Measurements from ENCODE around the gene MAML2.

MAML2 gene

DNA sequence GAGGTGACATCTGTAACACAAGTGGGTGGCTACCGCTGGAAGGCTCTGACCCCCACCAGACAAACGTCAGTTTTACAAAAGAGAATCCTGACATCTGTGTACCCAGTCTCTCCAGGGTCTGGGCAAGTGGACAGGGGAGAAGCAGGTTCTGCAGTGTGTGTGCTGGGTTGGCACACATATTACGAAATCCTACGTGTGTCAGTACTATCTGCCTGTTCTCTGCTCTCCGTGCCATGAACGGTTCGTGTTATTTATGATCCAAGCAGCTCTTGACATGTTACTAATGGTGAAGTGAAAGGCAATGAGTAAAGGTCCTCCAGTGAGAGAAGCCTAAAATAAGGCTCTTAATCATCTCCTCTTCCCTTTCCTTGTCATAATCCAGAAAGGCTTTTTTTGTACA lies 217.6 kb downstream of the MAML2 start:
- DNase-seq (ENCODE audit: low spot score): no peak

DNA sequence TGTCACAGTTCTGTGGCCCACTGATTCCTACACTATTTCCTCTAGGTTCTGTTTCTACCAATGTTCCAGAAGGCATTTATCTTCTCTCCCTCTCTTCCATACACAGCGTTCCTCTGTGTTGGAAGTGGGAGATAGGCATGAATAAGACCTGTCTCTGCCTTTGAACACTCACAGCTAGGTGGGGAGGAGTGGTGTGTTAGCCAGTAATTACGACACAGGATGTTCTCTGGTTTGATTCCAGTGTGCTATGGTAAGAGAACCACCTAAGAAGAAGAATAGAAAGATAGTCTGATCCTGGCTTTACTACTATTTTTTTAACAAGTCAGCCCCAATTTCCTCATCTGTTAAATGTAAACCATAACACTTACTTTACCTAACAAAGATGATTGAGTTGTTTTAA lies 218.8 kb downstream of the MAML2 start:
- DNase-seq (ENCODE audit: low spot score): no peak

DNA sequence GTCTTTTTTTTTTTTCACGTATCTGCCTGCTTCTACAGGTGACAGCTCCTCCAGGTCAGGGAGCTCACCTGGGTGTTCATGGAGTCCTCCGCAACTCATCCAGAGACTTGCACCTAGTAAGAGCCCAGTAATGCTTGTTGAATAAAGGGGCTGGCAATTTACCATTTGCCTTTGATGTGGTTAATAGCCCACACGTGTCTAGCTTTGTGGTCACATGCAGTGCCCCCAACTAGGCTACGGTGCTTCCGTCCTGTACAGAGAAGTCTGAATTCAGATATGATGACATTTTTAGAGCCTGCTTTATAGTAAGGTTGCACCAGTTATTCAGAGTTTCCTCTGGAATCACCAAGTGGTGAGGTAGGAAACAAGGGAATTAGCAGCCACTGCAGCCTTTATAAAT lies 219.7 kb downstream of the MAML2 start:
- no peak for DNase-seq (ENCODE audit: low spot score)

DNA sequence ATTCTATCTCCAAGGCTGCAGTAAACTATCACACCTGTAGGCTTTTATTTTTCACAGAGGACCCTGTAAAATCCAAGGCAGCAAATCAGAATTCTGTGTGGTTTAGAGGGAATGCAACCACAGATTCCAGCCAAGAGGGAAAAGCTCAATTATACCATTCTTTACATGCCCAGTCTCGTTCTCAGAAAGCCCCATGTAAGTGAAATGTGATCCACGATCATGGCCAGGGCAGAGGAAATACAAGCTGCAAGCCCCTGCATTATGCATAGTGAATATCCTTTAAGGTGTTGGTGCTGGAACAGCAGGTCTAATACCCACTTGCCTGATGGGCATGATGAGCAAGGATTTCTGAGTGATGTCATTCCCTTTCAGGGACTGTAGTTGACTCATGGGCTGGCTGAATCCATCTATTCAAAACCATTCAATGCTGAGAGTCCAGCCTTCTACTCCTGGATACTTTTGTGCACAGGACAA lies 220.4 kb downstream of the MAML2 start:
- DNase-seq (ENCODE audit: low spot score): no peak

DNA sequence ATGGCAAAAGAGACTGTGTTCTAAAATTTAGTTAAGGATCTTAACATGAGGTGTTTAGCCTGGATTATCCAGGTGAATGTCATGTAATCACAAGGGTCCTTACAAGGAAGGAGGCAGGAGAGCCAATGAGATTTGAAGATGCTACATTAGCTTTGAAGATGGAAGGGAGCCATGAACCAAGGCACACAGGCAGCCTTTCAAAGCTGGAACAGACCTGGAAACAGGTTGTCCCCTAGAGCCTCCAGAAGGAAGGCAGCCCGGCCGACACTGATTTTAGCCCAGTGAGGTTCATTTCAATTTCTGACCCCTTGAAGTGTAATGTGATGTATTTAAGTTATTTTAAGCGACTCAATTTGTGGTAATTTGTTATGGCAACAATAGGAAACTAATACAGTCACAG lies 223.8 kb downstream of the MAML2 start:
- DNase-seq (ENCODE audit: low spot score): peak; percentile 78

DNA sequence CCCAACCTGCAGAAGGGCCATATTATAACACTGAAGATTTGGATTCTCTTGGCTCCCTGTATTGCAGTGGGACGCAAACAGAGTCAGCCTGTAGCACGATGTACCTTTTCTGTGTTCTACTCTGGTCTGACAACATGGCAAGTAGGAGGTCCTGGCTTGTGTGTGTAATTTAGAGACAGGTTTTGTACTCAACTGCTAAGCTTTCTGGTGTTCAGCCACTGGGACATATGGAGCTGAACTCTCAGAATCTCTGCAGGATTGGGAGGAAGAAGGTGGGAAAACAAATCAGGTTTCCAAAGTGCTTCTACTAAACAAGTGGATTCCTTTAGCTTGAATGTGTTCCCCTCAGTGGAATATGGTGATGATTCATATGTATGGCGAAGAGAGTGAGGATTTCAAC lies 226.6 kb downstream of the MAML2 start:
- DNase-seq (ENCODE audit: low spot score): peak; percentile 94

DNA sequence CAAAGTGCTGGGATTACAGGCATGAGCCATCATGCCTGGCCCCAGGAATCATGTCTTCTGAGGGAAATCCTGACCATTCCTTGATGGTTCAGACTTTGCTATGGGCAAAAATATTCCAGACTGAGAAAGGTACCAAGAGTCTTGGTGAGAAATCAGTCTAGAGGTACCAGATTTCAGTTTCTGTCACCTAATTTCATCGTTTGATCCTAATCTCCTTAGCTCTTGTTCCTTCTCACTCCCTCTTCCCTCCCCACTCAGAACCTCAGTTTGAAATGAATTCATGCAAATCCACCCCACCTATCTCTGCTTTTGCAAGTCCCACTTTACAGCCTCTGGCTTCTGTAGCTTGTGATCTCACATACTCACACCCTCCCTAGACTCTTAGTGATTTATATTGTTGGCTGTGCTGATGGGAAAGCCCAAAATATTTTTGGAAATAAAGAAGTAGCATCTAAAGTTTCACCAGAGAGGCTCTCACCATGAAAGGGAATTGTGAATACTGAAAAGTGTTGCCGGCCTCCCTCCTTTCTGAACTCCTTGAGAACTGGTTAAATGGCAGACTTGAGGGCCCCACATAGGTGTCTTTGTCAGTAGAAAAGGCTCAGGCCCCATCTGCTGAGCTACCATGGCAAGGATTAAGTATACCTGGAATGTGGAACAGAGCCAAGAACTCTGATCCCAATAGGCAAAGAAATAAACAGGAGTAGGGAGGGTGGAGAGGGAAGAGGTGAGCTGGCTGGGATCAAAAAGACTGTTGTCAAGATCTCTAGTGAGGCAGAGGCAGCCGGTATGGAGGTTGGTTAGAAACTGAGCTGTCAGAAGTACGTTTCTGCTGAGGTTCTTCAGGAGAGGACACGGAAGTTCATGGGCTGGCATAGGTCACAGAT lies 228.6 kb downstream of the MAML2 start:
- peak; percentile 37 for DNase-seq (ENCODE audit: low spot score)

DNA sequence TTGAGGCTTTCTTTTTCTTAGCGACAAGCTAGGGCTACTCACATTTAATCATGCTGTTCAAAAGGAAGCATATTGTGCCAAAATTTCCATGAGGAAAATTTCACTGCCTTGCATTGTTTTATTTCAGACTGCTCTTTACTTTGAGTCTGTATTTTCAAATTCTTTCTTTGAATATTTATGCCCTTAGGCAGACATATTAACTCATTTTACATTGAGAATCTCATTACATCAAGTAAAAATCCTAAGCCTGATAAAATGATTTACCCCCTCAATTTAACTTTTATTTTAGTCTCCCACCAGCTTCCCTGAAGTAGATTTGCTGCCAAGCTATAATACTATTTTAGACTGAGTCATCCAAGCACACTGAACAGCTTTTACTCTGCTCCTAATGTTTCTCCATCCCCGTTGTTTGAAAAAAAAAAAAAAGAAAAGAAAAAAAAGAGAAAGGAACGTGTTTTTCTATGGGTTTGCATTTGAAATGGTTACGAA lies 229.8 kb downstream of the MAML2 start:
- DNase-seq (ENCODE audit: low spot score): peak; percentile 48

DNA sequence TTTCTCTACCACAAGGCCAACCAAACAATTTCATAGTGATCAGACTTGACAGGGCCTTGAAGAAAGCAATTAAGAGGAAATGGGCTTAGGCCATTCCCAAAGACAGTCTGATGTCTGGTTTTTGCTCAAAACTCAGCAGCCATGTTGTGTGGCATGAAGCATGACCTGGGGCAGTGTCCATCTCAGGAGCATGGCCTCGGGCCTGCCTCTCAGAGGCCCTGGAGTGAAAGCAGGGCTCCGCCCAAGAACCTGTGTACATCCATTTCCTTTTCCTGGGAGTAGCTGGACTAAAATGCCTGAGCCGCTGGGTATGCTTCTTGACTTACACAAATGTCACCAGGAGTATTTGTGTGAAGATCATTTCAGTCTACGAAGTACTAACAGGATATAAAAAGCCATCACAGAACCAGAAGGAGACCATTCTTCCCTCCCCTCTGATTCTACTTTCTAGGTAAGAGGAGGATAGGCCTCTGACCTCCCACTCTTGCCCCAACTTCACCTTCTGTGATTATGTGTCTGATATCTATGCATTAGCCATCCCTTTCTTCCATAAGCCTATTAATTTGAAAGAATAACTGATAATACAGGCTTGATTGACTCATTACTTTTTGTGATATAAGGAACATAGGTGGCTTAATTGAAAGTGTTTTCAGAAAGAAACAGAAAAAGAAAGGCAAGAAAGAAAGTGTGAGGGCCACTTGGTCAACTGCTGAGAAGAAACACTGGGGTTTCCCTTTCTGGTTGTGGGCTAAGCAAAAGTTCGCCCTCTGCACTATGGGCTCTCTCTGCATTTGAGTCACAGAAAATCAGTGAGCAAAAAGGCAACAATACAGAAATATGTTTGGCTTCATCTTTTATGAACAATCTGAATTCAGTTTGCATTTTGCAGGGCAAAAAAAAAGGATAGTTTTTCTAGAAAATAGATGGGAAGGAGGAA lies 230.5 kb downstream of the MAML2 start:
- no peak for DNase-seq (ENCODE audit: low spot score)

DNA sequence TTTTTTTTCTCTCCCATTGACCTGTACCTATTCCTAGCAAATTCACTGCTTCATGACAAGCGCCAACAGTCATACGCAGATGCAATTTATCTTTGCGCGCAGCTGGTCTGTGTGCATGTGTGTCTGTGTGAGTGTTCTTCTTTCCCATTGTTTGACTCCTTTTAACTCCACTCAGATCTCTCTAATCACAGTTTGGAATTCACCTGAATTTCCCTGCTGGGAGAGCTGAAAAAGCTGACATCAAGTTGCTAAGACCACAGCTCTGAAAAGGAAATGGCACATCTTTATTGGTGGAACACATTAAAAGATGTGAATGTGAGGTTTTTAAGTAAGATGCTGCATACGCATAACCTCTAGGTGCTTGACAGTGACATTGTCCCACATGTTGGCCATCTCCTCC lies 231.7 kb downstream of the MAML2 start:
- DNase-seq (ENCODE audit: low spot score): no peak

DNA sequence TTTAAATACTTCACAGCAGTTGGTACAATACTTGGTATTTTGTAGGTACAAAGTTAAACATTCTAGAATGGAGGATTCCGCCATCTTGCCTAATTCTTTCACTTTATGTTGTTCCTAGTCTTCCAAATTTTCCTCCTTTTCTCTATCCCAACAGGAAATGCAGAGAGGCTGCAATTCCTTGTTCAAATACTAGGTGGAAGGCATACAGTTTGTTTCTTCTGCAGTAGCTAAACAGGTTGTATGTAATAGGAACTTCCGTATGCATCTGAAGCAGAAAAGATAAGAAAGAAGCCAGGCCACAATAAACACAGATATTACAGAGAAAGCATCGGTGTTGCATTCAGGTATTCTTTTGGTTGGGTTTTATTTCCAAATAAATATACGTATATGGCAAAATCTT lies 232.7 kb downstream of the MAML2 start:
- no peak for DNase-seq (ENCODE audit: low spot score)

DNA sequence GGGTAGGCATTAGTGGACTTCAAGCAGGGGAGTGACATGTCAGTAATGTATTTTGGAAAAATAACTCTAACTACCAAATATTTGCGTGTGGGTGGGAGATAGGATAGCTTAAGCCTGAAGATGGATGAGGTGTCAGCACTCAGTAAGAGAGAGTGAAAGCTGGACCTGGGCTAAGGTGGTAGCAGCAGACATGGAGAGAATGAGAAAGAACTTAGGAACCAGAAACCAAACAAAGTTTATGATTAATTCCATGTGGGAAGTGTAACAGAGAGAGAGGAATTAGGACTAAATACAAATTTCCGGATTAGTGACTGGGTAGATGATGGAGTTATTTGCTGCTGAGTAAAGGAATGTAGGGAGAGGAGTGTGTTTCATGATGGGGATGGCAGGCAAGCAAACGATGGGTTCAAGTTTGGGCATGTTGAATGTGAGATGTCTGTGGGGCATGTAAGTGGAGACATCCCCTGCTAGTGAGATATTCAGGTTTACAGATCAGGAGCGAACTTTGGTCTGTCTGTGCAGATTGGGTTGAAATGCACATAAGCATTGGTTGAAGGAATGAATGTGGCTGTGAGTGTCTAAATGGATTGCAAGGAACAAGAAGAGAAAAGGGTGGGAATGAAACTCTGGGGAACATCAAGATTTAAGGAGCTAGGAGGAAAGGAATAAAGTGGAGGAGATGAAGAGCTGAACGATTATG lies 233.5 kb downstream of the MAML2 start:
- no peak for DNase-seq (ENCODE audit: low spot score)

DNA sequence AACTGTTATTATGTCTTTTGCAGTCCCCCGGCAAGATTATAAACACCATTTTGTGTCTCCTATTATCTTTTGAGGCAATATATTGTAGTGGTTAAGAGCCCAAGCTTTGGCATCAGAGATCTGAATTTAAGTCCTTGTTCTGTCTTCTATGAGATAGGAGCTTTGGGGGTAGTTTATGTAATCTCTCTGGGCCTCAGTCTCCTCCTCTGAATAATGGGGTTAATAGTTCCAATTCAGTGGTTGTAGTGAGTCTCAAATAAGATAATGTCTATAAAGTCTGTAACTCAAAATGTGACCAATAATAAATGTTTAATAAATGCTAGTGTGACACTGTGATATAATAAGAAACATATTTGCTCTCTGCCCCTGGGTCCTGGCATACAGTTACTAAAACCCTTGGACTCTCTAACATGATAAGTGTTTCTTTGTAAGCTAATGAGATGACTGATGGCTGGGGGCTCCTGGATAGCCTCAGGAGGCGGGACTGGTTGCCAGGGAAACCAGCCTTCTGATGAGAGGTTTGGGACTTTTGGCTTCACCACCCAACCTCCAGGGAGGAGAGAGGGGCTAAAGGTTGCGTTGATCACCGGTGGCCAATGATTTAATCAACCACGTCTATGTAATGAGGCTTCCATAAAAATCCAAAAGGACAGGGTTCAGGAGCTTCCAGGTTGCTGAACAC lies 235.7 kb downstream of the MAML2 start:
- DNase-seq (ENCODE audit: low spot score): no peak

DNA sequence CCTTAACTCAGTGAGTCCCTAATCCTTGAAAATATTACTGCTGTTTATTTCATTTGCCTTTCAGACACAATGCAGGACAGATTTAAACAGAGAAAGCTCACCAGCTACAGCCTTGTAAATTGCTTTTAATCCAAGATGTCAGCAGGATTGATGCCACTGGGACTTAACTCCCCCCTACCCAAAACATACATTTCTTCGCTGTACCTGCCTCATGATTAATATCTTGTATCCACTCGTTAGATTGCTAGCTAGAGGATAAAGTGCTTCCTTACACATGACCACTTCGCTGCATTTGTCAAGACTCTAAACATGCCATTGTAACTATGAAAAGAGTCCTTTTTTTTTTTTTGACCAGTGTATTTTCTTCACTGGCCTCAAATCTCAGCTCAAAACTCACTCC lies 236.3 kb downstream of the MAML2 start:
- no peak for DNase-seq (ENCODE audit: low spot score)

DNA sequence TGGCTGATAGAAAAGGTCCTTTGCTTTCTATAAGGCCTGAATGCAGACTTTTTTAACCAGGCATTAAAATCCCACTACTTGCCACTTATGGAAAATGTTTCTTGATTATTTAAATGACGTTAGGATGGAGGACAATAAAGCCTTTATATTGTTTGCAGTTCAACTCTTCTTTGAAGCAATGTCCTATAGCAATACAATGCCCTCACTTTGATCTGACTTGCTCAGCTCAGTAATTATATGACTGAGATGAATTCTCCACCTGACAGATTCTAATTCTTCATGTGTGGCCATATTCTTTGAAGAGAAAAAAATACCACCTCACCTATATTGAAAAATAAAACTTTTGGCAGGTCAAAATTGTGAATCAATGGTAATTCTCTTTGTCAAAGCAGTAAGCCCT lies 237.1 kb downstream of the MAML2 start:
- DNase-seq (ENCODE audit: low spot score): no peak

DNA sequence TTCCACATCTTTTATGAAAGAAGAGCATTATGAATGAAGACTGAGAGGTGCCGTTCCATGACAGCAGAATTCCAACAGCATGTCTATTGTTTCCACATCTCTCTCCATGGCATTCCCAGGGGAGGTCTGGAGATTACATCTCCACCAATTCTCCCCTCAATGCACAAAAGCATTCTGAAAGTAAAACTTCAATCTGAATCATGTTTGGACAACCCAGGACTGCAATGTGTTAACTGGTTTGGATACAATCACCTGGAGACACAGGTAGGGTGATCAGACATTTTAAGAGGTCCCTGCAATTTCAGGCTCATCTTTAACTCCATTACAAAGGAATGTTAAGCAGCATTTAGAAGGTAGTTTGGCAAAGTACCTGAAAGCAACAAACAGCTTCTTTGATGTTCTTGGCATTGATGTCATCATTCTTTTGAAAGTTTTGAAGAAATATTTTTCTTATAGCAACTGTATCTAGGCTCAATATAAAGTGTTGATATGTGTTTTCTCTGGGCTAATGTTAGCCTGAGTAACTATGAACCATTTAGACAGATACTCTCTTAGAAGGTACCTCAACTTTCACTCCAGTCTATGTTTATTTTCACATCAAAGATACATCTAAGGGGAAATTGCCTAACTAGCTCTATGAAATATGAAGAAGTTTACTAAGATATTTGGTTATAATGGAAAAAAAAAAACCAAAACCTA lies 237.6 kb downstream of the MAML2 start:
- no peak for DNase-seq (ENCODE audit: low spot score)

DNA sequence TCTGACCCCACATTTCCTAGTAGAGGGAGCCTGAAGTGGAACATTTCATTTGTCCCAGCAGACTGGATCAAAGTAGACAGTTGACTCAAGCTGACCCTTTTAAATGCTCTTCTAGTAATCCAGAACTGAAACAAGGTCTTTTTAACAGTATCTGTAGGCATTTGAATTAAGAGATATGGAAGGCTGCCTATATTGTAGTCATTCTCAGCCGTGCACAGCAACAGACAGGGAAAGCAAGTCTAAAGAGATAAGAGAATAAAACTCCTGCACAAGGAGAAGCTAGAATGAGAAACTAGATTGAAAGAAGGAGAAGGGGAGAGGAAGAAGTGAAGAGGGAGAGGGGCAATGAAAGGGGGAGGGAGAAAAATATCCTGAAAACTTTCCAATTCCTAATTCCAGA lies 238.5 kb downstream of the MAML2 start:
- no peak for DNase-seq (ENCODE audit: low spot score)

DNA sequence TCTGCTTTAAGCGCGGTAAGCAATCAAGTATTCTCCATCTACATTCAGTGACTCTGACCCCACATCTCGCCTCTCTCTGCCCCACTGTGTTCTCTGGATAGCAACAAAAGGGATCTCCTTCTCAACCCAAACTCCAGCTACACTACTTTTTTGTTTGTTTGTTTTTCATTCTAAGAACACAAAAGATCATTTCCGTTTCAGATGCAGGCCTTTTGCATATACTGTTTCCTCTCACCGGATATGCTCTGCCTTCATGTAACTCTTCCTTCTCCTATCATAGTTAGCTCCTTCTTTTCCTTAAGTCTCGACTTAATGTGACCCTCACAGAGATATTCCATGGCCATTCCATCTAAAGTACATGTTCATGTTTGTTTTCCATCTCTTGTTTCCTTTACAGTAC lies 239.3 kb downstream of the MAML2 start:
- DNase-seq (ENCODE audit: low spot score): no peak

DNA sequence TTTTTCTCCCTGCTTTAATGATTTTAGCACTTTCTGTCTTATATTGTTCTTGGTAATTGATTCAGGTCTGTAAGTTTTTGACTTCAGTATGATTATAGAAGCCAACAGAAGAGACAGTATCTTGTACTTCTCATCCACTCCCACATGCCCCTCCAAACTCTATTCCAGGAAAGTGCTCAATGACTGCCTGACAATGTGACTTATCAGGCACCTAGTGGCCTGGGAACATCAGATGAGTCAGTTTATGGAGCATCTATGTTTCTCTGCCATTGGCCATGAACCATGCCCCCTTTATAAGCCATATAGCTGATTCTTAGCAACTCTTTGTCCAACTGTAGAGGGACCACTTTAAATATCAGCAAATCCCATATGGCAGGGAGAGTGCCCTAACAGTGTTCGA lies 239.9 kb downstream of the MAML2 start:
- DNase-seq (ENCODE audit: low spot score): no peak

DNA sequence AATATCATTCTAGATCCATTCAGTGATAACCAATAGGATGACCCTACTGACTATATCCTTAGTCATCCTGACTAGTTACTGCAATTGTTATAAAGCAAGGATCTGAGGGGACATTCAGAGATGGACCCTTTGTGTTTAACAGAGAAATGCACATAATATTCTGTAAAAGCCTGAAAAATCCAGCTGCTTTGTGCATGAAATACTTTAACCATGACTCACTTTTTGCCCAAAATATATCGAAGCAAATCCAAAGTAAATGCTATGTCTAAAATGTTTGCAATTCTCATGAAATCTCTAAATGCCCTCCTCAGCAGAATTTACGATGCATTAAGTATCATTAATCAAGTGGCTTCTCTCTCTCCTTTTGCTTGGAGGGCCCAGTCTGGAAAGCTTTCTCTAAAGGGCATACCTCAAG lies 240.3 kb downstream of the MAML2 start:
- DNase-seq (ENCODE audit: low spot score): no peak

DNA sequence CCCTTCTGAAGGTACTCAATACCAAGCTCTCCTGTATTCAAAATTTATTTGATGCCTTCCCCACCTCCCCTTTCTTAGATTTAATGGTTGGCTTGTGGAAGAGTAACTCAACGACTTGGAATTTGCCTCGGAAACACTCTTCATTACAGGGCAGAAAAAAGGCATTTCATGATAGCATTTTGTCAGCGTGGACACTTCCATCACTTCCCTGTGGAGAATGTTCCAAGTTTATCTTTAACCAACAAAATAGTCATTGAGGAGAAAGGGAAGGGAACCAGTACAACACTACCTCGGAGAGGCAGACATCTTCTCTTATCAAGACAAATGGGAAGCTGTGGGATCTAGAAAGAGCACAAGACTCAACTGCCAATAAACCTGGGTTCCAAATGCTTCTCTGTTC lies 241.8 kb downstream of the MAML2 start:
- DNase-seq (ENCODE audit: low spot score): no peak
